GM21737 (cell line): ENCODE data around the gene UGDH.
A peak's percentile ranks its signal among the peaks of the same experiment; 100 is the strongest.
"Not testable (repeated sequence)": the region's sequence is repeated elsewhere in the genome, so short reads cannot be mapped to it uniquely, and the experiment has no call there.

ENCODE experiments used
- ATAC-seq: cut with Tn5 transposase; IDR thresholded peaks from one replicate; pipeline ENCODE4 v1.9.1; 2021; ENCODE audit warnings: mild to moderate bottlenecking, moderate library complexity; ENCODE audit not compliant: unreplicated experiment

Gene UGDH

DNA sequence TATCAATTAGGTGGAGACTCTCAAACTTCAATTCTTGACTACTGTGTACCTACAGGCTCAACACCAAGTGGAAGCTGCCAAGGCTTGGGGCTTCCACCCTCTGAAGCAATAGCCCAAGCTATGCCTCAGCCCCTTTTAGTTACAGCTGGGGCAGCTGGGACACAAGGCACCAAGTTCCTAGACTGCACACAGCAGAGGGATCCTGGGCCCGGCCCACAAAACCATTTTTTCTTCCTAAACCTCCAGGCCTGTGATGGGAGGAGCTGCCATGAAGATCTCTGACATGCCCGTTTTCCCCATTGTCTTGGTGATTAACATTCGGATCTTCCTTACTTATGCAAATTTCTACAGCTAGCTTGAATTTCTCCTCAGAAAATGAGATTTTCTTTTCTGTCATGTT is 3.4 kb upstream of the UGDH start:
- no peak for ATAC-seq

DNA sequence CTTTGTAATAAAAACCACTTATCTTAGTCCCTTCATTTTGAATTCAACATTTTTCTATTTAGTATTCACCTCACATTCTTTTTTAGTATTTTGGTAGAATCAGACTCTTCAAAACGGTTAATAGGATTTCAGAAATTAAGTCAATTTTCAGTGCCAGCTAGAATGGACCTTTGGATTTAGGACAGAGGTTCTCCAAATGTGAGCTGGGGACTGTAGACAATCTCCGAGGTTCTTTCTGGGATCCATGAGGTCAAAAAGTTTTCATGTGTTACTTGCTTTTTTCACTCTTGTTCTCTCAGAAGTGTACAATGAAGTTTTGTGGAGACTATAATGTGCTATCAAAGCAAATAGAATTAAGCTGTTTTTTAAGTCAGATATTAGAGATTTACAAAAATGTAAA is 2.3 kb upstream of the UGDH start:
- no peak for ATAC-seq

DNA sequence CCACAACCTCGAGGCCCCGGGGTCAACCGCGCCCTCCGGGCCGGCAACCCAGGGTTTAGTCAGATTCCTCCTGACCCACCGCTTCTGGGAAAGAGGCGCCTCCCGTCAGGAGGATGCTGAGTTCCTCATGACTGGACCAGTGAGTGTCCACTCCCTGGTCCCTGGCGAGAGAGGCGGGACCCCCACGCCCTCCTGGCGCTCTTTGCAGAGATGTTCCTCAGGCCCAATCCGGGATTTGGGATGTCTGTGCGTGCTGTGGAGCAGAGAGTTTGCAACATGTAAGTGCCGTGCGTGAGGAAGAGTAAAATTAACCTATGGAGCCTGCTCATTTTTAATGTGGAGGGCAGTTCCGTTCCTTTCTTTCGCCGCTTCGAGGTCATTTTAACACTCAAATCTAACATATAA is 824 bp upstream of the UGDH start:
- no peak for ATAC-seq

DNA sequence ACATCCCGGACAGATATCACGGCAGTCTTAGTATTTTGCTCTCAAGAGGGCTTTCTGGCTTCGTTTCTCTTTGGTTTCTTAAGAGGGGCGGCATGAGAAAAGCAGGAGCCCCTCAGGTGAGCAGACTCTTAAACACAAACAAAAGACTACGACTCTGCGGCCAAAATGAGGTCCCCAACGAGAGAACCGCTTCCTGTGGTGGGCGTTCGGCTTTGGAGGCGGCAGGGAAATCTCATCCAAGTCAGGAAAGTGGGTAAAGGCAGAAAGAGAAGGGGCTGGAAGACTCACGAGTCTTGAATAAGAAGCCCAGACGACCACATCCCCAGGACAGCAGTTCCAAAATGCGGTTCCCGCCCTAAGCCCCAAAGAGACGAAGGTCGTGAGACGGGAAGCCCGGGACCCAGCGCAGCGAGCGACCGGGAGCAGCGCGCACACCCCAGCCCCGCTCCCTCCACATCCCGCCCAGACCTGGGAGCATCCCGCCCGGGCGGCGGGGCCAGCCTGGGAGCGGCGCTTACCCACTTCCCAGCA is 409 bp downstream of the UGDH start:
- ATAC-seq, result peak; percentile 20

DNA sequence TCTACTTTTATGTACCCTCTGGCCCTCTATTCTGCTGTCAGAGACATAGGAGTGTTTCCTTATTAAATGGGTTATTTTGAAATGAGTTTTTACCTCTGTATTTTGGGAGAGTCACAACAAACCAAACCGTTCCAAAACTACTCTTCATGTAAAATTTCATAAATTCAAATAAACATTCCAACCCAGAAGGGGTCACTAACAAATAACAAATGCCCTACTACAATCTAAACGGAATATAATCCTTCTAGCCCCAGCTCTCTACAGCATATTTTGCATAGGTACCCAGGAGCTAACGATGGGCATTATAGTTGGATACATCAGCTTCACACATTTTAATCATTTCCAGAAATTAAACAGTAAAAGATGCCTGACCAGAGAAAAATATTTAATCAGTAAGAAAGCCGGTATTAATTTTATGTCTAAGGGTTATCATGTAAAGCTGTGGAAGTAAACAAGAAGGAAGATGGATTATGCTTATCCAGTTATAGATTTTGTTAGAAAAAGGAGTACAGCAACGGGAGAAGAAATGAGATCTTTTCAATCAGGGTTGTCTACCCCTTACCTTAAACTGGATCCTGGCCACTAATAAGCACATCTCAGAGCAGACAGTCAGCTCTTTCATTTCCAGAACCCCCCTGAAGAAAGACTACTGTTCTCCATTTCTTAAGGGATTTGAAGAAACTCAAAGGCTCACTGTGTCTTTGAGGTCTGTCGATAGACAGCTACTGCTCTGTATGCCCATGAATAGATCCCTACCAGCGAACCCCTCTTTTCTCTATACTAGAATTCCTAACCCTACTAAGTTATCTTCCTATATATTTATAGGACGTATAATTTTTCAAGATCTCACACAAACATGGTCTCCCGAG is 1.2 kb downstream of the UGDH start:
- ATAC-seq, result no peak

DNA sequence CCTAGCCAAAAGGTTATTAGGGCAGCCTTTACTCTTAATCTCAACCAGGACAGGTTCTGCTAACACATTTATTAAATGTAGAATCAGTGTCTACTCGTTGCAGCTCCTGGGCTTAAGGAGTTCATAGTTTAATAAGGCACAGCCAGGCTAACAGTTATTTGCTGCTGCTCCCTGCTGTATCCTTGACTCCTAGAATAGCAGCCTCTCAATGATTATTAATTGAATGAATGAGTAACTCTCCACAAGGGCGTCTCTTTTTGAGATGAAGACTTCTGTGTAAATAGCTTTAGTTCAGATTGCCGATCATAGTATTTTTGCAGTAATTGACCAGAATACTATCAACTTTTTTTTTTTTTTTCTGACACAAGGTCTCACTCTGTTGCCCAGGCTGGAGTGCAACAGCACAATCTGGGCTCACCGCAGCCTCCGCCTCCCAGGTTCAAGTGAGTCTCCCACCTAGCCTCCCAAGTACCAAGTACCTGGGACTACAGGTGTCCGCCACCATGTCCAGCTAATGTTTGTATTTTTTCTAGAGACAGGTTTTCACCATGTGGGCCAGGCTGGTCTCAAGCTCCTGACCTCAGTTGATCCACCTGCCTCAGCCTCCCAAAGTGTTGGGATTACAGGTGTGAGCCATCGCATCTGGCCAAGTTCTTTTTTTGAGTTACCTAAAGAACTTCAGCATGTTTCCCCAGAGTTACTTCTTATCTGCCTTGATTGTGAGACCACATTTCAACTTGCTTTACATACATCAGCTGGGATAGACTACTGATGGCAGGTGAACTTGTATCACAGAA is 2.9 kb downstream of the UGDH start:
- no peak for ATAC-seq

DNA sequence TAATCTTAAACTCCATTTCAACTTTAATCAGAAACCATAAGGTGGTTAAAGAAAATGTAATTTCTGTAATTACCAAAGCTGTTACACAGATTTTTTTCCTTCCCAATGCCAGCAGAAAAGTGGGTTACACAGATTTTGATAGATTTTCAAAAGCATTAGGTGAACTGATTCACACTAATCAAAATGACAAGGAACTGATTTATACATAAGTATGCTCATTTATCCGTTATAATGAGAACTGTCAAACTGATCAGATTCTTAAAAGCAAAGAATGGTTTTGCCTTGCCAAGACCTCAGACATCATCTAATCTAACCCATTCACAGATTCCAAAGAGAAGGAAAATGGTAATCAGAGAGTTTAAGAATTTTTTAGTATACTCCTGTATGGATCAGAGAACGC is 5.2 kb downstream of the UGDH start:
- no peak for ATAC-seq

DNA sequence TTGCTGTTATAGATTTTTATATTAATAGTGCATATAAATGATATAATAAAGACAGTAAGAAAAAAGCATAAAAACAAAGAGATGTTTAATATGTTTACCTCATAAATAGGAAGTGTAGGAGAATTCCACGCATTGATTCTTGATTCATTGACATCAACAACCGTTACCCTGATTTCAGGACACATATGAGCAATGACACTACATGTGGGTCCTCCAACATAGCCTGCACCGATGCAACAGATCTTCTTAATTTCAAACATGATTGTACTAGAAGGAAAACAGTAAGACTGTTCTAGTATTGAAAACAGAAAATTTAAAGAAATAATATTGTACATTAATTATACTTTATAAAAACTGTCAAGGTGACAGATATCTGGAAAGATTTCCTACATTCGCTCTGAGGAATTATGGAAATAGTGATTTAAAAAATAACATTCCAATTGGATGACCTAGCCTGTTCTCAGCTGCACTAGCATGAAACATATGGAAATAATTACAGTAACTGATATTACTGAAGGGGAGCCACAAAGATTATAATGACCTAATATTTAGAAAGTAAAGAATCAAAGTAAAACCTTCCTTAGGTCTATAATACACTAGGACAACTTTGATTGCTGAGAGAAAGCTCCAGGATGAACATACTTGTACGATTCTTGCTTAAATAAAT is 5.9 kb downstream of the UGDH start:
- ATAC-seq, result no peak

DNA sequence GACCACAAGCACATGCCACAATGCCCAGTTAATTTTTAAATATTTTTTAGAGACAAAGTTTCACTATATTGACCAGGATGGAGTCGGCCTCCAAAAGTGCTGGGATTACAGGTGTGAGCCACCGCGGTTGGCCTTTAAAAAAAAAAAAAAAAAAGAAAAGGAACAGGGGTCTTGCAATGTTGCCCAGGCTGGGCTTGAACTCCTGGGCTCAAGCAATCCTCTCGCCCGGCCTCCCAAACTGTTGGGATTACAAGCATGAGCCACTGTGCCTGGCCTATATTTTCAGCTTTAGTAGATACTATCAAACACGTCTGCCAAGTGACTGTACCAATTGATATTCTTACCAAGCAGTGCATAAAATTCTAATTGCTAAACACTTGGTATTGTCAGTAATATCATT is 8.8 kb downstream of the UGDH start:
- ATAC-seq, result no peak

DNA sequence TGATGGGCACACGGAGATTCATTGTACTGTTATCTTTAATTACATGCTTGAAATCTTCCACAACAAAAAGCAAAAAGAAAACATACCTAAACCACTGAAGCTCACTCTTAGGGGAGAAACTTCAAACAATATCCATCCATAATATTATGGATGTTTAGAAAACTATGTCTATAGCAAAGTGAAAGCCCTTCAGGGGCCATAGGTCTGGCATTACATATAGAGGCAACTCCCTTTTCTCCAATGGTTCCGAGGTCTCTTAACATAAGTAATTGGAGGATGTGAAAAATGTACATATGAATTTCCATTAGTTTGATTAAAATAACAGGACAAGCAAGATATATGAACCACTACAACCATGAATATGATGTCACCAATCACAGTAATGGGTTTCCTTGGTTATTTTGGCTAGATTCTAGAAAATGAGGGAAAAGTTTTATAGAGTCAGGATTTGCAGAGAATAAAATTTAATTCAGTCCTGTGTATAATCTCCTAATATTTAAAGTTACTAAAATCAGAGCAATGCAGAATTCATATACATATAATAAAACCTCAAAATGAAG is 10.8 kb downstream of the UGDH start:
- ATAC-seq, result no peak

DNA sequence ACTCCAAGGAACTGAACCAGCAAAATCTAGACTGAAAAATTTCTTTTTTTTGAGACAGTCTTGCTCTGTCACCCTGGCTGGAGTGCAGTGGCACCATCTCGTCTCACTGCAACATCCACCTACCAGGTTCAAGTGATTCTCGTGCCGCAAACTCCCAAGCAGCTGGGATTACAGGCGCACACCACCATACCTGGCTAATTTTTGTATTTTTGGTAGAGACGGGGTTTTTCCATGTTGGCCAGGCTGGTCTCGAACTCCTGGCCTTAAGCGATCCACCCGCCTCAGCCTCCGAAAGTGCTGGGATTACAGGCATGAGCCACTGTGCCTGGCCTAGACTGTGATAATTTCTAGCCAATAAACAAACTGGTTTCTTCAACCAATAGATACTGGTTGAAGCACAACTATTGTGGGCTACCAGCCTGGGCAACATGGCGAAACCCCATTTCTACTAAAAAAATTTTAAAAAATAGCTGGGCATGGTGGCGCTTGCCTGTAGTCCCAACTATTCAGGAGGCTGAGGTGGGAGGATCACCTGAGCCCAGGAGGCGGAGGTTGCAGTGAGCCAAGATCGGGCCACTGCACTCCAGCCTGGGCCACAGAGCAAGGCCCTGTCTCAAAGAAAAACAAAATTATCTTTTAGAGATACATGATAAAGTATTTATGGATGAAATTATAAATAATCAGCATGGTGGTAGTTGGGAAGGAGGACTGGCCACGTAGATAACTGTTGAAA is 11.4 kb downstream of the UGDH start:
- not testable (repeated sequence) for ATAC-seq

DNA sequence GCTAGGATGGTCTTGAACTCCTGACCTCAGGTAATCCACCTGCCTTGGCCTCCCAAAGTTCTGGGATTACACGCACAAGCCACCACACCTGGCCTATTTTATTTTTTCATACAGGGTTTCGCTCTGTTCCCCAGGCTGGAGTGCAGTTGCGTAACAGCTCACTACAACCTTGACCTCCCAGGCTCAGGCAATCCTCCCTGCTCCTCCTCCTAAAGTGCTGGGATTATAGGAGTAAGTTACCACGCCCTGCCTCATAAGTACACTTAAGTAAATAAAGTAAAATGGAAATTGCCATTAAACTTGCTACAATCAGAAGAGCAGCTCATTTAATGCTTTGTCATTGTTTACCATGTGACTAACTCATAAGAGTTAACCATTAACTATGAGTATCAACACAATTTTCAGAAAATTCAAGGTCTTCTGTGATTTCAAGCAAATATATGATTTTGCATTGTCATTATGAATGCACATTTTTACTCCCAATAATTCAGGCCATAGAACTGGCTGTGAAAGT is 12.3 kb downstream of the UGDH start:
- no peak for ATAC-seq

DNA sequence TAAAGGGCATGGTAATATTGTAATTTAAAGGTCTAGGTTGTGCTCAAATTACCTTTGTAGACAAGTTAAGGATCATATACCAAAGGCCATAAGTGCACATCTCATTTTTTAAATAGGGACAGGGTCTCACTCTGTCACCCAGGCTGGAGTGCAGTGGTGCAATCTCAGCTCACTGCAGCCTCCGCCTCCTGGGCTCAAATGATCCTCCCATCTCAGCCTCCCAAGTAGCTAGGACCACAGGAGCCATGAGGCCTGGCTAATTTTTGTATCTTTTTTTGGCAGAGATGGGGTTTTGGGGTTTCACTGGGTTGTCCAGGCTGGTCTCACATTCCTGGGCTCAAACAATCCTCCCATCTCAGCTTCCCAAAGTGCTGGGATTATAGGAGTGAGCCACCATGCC is 13.0 kb downstream of the UGDH start:
- not testable (repeated sequence) for ATAC-seq

DNA sequence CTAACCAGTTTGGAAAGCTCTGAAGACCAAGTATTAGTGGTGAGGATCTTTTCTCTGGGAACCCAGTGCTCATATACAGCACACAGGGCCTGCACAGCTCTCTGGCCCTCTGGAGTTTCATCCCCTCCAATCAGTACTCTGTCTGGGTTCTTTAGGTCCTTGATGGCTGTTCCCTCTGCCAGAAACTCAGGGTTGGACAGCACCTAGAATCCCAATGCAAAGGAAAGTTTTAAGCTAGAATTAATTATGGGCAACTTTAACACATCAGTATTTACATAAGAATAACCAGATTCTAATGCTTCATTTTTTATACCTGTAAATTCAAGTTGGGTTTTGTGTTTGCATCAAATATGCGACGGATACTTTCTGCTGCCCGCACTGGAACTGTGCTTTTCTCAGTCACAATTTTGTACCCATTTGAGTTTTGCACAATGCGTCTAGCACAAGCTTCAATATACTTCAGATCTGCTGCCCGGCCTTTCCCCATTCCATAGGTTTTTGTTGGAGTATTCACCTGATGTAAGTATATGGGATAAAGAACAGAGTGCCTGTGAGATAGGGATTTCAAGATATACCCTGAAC is 16.8 kb downstream of the UGDH start:
- no peak for ATAC-seq

DNA sequence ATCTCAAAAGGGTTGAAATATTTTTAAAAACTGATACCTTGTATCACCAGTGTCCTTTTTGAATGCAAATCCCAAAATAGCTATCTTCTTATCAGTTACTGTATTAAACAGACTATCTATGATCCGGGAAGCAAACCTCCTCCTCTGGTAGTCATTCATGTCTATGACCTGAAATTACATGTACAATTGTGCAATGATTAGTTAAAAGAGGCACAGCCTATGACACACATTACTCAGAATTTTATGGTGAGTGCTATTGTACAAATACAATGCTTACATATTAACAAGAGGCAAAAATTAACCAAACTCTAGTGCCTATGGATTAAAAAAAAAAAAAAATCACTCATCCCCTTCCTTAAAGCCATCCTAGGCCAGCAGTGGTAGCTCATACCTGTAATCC is 21.7 kb downstream of the UGDH start:
- ATAC-seq, result no peak

DNA sequence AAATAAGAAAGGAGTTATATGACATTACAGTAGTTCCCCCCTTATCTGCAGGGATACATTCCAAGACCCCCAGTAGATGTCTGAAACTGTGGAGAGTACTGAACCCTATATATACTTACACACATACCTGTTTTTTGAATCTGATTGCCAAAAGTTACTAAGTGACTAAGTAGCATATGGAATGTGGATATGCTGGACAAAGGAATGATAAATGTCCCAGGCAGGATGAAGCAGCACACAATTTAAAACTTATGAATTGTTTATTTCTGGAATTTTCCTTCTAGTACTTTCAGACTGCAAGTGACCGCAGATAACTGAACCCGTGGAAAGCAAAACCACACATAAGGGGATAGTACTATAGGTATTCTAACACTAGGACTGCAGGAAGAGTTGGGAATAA is 22.7 kb downstream of the UGDH start:
- ATAC-seq, result no peak

DNA sequence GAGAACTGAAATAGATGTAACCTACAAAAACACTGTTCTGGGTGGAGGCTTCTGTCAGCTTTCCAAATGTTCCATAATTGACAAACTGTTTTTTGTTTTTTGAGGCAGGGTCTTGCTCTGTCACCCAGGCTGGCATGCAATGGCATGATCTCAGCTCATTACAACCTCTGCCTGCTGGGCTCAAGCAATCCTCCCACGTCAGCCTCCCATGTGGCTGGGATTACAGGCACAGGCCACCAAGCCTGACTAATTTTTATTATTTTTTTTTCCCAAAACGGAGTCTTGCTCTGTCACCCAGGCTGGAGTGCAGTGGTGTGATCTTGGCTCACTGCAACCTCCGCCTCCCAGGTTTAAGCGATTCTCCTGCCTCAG is 24.6 kb downstream of the UGDH start:
- ATAC-seq, result not testable (repeated sequence)

DNA sequence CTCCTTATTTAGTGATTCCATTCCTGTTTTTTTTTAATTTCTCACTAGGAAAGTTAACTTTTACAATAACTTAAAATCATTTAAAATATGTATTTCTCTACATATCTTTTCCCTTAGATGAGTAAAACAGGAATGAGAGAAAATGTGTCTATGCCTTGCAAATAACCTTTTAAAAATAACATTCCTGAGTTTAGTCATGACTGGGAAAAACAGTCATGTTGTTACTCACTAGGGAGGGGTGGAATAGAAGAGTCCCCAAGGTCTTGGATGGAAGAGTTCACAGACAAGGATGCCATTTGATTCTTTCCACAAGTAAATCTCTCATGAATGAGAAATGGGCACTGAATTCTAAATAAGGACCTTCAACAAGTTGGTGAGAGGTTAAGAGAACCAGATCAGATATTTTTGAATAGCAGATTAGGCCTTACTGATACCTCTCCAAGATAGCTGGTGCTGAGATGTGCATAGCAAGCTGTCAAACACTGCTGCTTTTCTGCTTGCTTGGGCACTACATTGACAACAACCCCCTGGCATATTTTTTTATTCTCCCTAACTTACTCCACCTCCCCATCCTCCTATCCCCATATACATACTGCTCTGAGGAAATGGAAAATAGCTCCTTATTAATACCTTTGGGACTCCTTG is 25.1 kb downstream of the UGDH start:
- ATAC-seq, result no peak

DNA sequence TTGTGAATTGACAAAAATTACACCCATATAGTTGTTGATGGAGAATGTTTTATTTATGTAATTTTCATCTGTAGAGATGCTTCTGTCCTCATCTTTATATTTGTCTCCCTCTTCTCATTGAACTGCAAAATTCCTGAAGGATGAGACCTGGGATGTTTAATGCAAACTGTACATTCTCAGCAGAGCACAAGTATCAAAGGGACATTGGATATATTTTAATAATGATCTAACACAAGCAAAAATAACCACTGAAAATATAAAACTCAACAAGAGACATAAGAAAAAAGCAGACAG is 28.6 kb downstream of the UGDH start:
- ATAC-seq, result no peak
